GF-D8 (cell line): ENCODE data around the gene IL12RB1.

Experiments used
- DNase-seq: peaks from one replicate; lab custom pipeline; 2025; lab: John Stamatoyannopoulos, UW

The IL12RB1 gene

DNA sequence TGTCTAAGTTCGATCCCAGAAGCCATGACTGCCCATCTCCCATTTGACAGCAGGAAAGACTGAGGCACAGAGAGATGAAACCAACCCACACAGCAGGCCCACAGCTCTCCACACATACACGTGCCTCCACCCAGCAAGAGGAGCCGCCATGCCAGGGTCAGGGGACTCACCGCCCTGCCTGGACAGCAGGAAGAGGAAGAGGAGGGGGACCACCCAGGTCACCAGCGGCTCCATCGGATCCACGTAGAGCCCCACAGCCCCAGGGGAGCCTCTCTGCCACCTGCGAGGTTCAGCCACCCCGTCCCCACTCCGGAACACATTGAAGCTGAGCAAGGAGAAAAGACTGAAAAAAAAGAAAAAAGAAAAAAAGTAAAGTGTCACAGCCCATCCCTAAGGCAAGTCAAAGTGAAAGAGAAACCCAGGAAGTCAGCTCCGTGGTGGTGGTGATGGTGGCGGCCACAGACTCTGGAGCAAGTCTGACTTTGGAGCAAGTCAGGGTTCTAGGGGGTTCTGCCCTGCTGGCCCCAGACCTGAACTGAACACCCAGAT, at the start of gene IL12RB1:
TSS of gene IL12RB1 (minus strand) at position 345 of the 549 bp plus-strand sequence. CDS start at position 234, 111 bp downstream.
- DNase-seq, result no peak

DNA sequence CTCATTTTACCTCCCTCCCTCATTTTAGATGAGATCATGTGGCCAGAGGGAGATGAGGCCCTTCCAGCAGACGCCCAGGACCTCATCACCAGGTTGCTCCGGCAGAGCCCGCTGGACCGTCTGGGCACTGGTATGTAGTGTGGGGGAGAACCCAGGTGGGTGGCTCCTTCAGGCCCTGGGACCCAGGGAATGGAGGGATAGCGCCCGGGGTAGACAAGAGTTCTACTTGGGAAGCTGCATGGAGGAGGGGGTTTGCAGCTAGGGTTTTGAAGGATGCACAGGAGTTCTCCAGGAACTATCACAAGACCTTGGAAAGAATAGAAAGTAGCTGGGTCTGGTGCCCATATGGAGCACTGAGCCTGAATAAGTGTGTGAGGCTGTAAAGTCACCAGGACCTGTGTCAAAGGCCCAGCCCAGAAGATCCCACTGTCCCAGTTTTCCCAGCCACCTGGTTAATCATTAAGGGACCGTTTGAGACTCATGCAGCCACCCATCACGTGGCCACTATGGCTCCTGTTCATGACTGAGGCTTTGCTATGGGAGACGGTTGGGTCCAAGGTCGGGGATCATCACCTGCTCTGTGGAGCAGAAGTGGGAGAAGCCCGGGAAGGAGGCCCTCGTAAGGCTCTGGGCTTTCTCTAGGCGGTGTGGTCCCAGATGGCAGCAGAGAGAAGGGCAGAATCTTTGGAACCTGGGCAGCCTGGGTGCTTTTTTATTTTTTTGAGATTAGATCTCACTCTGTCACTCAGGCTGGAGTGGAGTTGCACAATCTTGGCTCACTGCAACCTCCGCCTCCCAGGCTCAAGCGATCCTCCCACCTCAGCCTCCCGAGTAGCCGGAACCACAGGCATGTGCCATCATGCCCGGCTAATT, 49.2 kb upstream of the IL12RB1 start:
- DNase-seq, result no peak

DNA sequence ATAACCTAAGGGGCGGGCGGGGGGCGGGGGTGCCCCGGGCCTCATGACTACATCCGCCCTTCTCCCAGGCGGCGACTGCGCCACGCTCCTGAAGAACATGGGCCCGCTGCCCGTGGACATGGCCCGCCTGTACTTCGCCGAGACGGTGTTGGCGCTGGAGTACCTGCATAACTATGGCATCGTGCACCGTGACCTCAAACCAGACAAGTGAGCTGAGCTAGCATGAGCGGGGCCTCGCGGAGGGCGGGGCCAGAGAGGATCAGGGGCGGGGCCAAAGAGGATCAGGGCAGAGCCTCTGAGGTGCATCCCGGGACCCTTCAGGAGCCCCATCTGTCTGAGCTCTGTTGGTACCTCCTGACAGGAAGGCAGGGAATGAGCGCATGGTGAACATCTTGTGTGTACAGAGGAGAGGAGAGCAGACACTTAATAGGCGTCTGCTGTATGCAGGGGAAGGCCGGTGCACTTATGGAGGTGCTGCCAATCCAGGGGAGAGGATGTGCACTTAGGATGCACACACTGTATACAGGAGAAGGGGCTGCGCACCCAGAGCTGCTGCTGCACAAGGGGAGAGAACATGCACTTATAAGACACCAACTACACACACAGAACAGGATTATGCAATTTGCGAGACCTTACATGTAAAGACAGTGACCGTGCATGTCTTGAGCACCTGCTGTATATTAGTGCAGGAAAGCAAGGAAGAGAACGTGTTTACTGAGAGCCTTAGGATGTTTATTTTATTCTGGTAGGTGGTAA, 45.3 kb upstream of the IL12RB1 start:
- DNase-seq, result no peak

DNA sequence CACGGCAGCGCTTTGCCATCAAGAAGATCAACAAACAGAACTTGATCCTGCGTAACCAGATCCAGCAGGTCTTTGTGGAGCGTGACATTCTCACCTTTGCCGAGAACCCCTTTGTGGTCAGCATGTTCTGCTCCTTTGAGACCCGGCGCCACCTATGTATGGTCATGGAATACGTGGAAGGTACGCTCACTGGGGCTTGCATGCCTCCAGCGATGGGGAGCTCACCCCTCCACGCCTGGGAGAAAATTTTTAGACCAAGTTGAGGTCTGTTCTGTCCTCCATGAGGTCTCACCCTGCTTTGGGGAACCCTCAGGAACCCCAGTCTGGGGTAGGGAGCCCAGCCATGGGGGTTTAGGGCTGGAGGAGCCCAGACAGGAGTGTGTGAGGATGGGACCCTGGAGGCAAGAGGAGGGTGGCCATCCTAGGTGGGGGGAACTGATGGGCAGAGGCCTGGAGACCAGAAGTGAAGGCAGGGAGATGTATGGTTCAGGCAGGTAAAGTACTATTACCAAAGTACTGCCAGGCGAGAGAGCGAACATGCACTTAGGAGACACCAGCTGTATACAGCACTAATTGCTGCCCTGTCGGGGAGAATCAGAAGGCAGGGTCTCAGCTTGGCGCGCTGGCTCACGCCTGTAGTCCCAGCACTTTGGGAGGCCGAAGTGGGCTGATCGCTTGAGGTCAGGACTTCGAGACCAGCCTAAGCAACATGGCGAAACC, 43.9 kb upstream of the IL12RB1 start:
- DNase-seq, result no peak

DNA sequence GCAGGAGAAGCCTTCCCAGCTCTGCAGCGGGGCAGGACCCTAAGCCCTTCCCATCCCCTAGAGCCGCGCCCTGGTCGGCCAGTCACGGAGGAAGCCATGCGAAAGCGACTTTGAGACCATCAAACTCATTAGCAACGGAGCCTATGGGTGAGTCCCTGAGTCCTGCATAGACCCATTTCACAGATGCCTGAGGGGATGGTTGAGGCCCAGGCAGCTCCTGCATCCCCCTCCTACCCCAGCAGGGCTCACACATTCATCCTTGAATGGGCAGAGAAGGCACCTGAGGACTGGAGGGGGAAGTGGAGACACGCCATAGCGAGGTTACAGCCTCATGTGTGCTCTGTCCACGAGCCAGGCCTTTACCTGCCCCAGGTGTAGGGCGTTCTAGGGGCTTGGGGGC, 42.1 kb upstream of the IL12RB1 start:
- DNase-seq, result no peak

DNA sequence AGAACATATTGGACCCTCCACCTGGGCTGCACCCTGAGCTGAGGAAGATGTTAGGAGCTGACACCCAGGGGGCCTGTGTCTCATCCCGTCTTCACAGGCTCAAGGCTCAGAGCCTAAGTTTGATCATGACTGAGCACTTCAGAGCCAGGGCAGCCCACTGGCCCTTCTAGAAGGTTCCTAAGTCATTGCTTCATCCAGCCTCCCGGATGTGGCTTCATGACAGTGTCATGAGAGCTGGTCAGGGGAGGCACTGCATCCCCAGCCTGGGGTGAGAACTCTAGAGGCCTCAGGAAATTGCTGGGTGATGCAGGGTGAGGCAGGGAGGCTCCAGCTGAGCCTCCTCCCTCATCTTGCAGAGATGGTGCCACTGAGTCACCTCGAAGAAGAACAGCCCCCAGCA, 41.3 kb upstream of the IL12RB1 start:
- DNase-seq, result peak; percentile 64

DNA sequence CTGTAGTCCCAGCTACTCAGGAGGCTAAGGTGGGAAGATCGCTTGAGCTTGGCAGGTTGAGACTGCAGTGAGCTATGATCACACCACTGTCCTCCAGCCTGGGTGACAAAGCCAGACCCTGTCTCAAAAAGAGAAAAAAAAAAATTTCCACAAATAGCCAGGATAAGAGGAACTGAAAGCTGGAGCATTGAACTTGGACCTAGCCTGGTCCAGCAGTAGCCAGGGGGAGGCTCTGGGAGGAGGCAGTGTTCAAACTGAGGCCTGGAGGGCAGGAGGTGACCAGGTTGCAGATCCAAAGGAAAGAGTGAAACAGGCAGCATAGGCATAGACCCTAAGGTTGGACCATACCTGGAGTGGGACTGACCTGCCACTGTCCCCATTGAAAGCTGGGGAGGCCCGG, 39.4 kb upstream of the IL12RB1 start:
- DNase-seq, result no peak

DNA sequence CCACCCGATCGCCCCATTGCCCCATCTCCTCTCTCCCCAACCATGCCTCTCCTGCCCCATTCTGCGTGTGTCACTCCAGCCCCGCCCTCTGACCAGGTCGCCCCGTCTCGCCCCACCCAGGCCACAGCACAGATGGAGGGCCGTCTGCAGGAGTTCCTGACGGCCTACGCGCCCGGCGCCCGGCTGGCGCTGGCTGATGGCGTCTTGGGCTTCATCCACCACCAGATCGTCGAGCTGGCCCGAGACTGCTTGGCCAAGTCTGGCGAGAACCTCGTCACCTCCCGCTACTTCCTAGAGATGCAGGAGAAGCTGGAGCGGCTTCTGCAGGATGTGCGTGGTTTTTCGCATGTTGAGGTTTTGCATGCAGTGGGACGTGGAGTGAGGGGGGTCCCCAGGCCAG, 37.1 kb upstream of the IL12RB1 start:
- no peak for DNase-seq

DNA sequence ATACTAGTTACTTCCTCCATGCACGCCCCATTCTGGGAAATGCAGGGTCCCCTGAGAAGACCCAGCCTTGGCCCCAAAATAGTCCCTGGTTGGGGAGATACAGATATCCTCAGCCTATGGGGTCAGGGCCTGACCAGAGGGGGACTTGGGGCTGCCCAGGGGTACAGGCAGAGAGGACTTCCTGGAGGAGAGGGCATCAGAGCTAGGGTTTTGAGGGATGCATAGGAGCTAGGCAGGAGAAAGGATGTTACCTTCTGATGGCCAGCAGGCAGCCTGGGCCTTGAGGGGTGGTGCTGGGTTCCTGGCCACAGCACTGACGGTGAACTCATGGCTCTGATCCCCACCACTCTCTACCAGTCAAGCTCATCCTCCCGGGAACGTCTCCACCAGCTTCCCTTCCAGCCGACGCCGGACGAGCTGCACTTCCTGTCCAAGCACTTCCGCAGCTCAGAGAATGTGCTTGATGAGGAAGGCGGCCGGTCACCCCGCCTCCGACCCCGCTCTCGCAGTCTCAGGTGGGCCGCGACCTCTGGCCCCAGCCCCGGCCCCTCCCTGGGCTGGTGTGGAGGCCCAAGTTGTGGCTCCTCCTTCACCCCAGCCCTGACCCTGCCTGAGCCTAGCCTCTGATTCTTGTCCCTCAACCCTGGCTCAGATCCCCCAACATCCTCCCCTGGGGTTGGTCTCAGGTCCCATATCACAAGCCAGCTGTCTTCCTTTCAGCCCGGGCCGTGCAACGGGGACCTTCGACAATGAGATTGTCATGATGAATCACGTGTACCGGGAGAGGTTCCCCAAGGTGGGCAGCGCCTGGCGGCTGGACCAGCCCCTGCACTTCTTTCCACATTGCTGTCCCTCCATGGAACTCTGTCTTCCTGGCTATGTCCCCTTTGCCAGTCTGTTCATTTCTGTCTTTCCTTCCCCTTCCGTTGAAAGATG, 36.4 kb upstream of the IL12RB1 start:
- no peak for DNase-seq

DNA sequence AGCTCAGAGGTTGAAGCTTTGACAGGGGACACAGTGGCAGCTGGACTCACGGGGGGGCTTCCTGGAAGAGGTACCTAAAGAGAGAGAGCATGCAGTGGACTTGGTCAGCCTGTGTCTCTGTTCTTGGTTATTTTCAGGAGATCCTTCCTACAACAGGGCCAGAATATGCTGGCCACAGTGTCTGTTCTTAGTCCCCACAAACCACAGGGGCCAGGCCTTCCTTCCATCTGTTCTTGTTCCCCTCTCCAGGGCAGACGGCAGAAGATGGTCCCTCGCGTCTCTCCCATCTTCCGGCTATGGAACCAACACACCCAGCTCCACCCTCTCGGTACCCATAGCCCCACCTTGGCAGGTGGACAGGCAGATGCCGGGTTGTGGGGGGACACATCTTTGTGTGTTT, 35.7 kb upstream of the IL12RB1 start:
- no peak for DNase-seq

DNA sequence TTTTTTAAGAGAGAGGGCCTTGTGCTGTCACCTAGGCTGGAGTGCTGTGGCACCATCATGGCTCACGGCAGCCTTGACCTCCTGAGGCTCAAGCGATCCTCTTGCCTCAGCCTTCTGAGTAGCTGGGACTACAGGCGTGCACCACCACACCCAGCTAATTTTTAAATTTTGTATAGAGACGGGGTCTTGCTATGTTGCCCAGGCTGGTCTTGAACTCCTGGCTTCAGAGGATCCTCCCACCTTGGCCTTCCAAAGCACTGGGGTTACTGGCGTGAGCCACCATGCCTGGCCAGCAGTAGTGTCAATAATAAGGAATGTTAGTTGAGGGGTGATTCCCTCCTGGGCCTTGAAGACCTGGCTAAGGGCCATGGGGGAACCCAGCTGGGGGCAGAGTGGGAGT, 34.4 kb upstream of the IL12RB1 start:
- no peak for DNase-seq

DNA sequence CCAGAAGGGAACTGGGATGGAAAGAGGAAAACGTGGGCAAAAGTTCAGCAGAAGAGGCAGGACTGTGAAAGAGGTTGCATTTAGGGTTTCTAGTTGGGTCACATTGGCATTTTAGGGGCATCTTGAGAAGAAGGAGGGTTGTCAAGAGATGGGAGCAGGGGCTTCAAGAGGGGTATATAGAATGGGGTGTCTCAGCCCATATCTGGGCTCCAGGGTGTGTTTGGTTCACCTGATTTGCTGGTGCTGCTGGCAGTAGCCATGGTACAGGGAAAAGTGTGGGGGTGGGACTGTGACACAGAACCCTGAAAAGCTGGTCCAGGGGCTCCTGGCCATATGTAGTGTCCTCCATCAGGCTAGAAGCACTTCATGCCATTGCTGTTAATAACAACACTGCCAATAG, 33.4 kb upstream of the IL12RB1 start:
- DNase-seq, result no peak

DNA sequence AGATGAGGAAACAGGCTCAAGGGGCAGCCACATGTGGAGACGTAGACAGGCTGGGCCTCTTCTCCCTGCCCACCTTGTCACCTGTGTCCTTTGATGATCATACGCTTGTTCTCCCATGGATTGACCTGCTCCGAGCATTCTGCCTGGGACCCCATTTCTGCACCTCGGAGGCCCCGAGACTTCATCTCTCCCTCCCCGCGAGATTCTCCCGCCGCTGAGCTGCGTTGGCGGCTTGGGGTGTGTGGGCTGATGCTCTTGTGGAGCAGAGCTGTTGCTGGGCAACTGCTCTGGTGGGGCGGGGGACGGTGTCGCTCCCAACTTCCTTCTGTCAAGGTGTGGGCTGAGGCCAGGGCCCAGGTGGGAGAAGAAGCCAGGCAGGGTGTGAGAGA, 33.0 kb upstream of the IL12RB1 start:
- DNase-seq, result no peak

DNA sequence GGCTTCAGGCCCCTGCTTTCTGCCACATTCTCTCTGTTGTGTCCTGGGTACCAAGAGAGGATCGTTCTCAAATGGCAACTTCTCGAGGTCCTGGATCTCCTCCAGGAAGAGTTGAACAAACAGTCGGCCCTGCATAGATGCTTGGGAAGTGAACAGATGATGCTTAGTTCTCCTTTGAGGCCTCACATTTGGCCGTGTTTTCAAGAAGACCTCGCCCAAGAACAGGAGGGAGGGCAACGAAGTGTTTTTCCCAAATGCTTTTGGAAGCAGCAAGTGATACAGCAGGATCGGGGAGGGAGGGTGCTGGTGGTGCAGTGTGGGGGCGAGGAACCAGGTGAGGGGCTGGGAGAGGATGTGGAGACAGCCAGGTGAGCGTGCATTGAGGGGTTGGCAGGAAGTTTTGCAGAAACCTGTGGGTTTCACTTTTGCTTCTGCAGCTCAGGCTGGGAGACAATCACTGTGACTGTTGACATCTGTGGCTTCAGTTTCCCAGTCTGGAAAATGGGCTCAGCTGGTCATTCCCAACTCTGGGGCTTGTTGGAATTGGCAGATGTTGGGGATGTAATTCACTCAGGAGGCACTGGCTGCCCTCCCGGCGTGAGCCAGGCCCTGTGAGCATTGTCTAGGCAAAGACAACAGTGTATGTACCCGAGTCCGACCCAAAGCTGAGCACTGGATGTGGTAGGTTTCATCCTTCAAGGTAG, 32.4 kb upstream of the IL12RB1 start:
- no peak for DNase-seq

DNA sequence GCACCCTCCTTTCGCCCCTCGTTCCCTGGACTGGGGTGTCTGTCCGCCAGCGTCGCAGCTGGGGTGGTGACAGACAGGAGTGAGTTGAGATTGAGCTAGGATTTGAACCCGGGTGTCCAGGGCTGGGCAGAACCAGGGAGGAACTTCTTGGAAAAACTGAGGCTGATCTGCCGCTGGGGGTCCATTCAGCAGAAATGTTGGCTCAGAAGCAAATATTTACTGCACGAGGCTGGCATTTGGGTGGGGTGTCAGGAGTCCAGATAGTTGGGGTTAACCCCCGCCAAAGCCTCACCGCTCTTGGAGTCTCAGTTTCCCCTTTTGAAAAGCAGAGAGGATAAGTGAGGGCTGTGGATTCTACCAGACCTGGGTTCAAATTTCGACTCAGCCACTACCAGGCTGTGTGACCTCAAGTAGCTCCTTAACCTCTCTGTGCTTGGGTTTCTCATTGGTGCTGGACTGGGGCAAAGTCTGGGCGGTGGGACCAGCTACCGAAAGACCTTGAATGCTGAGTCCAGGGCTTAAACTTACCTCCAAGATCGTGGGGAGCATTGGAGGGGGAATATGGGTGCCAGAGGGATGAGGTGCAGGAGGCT, 31.8 kb upstream of the IL12RB1 start:
- DNase-seq, result no peak

DNA sequence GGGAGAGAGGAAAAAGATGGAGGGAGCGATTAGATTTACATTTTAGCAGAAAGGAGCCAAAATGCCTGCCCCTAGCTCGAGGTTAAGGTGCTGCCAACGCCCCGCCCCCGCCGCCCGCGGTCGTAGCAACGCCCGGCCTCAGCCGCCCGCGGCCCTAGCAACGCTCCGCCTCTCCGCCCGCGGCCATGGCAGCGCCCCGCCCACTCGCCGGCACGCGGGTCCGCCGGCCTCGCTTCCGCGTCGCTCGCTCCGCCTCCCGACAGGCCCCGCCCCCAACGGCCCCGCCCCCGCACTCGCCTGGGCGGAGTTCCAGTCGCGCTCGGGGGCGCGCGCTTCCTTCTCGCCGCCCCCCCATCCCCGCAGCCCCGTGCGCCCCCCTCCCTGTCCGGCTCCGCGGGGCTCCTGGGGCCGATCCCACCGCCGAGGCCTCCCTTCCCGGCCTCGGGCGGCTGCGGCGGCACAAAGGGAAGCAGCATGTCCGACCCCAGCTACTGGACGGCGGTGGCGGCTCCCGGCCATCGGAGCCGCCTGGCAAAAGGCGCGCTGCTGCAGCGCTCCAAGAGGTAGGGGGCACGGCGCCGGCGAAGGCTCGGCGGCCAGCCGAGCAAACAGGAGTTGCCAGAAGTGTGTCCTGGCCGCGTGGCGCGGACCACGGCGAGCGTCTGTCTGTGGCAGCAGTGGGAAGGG, 31.1 kb upstream of the IL12RB1 start:
- peak; percentile 50 for DNase-seq

DNA sequence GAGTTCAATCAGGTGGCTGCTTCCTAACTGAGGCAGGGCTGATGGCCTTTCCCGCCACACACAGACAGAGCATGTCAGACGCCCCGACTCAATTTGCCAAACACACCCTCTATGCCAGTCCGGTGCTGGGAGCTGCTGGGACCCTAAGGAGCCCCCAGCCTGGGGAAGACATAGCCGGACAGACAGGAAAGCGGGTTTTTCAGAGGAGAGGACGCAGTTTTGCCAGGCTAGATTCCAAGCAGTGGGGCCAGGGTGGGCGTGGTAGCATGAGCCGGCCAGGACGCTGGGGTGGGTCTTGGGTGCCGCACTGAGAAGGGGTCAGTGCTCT, 30.6 kb upstream of the IL12RB1 start:
- no peak for DNase-seq

DNA sequence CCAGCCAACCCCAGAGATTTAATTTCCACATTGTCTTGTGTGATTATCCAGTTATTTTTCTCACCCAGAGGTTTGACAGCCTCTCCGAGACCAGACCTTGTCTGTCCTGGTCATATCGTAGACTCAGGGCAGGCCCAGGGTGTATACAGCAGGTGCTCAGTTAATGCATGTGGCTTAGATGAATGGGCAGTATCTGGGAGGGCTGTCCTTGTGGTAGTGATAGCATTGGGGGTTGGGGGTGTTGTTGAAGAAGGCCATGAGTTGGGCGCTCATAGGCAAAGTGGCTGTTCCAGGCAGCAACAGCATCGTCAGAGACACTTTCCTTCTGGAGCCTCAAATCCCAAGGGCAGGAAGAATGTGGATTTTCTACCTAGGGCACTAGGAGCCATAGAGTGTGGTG, 27.7 kb upstream of the IL12RB1 start:
- no peak for DNase-seq

DNA sequence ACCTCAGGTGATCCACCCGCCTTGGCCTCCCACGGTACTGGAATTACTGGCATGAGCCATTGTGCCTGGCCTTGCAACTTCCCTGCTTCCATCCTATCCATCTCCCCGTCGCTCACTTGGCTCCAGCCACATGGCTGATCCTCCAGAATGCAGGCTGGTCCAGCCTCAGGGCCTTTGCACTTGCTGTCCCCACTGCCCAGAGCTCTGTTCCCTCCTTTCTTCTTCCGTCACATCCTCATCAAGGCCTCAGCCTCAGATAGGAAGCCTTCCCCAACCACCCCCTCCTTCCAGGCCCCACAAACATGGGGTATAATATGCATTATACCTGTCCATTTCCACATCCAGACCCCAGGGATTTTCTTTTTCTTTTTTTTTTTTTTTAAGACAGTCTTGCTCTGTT, 27.1 kb upstream of the IL12RB1 start:
- no peak for DNase-seq

DNA sequence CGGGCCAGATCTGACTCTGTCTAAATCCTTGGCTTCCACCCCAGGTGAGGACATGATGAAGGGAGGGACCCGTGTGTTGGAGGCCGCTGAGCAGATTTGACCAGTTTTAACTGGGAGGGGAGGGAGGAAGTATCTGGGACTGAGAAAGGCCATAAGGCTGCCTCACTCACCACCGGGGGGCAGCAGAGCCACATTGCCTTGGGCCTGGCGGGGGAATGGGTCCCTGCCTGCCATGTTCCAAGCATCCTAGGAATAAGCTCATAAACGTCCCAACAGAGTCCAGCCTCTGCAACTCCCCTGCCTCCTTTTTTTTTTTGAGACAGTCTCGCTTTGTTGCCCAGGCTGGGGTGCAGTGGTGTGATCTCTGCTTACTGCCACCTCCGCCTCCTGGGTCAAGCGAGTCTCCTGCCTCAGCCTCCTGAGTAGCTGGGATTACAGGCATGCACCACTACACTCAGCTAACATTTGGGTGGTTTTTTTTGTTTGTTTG, 26.3 kb upstream of the IL12RB1 start:
- peak; percentile 38 for DNase-seq
